ENCODE data around the gene ARHGAP31.

DNA sequence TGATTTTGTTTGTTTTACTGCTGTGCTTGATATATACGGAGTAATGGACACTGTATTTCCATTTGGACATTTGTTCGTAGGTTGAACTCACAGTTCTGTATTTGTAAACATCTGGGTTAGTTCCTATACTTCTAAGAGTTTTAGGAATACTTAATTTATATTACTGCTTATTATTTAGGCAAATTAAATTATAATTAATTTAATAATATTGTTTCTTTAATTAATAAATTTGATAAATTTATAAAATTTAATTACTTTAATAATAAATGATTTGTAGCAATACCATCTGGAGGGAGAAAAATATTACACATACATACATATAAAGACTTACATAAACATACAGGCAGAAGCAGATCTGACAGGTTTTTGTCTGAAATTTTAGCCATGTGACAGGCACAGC lies 39.0 kb upstream of the ARHGAP31 start:
- TF ChIP-seq, protein P1, sequence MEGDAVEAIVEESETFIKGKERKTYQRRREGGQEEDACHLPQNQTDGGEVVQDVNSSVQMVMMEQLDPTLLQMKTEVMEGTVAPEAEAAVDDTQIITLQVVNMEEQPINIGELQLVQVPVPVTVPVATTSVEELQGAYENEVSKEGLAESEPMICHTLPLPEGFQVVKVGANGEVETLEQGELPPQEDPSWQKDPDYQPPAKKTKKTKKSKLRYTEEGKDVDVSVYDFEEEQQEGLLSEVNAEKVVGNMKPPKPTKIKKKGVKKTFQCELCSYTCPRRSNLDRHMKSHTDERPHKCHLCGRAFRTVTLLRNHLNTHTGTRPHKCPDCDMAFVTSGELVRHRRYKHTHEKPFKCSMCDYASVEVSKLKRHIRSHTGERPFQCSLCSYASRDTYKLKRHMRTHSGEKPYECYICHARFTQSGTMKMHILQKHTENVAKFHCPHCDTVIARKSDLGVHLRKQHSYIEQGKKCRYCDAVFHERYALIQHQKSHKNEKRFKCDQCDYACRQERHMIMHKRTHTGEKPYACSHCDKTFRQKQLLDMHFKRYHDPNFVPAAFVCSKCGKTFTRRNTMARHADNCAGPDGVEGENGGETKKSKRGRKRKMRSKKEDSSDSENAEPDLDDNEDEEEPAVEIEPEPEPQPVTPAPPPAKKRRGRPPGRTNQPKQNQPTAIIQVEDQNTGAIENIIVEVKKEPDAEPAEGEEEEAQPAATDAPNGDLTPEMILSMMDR (IDR thresholded peaks at IDR 0.05; ENCODE audit: low read depth, low read length) = no peak
- no peak for TF ChIP-seq EZH2phosphoT487 (IDR thresholded peaks at IDR 0.05; ENCODE audit: low read depth)
